Fibroblast of pulmonary artery (primary cell): ENCODE results near the gene LYZL1.
A peak's percentile ranks its signal among the peaks of the same experiment; 100 is the strongest.
"Not testable (repeated sequence)": the region's sequence is repeated elsewhere in the genome, so short reads cannot be mapped to it uniquely, and the experiment has no call there.

ENCODE experiments used
- DNase-seq: peaks from one replicate; pipeline ENCODE4 v3.0.0-alpha.2; 2010; ENCODE audit warnings: low read depth
- H3K4me3 ChIP-seq: replicated peaks from 2 replicates; pipeline ENCODE4 v1.5.1; 2011; ENCODE audit warnings: low read depth, mild to moderate bottlenecking, control low read depth, low read length, moderate library complexity
- TF ChIP-seq, protein P1 (sequence below): IDR thresholded peaks from 2 replicates; pipeline ENCODE4 v1.5.1; 2011; ENCODE audit warnings: mild to moderate bottlenecking, control low read depth, low read length, inconsistent platforms; ENCODE audit errors: missing control alignments

Gene LYZL1

DNA sequence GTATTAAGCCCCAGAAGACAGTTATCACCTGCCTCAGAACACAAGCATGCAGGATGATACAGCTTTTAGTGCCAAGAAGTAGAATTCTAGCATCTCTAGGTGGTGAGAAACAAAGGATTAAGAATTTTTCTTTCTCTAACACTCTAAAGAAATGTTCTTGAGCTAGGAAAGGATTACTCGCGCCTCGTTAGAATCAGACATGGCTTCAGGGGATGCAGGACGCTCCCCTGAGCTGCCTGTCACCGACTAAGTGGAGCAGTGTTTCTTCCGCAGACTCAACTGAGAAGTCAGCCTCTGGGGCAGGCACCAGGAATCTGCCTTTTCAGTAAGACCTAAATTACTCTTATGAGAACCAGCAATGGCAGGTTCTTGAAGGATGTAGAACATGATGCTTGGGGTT, at the start of gene LYZL1:
Gene LYZL1 (plus strand): TSS at position 165 of the 400 bp plus-strand sequence. CDS start 2,798 bp downstream, outside the sequence.
- H3K4me3 ChIP-seq, DNase-seq: not testable (repeated sequence)

DNA sequence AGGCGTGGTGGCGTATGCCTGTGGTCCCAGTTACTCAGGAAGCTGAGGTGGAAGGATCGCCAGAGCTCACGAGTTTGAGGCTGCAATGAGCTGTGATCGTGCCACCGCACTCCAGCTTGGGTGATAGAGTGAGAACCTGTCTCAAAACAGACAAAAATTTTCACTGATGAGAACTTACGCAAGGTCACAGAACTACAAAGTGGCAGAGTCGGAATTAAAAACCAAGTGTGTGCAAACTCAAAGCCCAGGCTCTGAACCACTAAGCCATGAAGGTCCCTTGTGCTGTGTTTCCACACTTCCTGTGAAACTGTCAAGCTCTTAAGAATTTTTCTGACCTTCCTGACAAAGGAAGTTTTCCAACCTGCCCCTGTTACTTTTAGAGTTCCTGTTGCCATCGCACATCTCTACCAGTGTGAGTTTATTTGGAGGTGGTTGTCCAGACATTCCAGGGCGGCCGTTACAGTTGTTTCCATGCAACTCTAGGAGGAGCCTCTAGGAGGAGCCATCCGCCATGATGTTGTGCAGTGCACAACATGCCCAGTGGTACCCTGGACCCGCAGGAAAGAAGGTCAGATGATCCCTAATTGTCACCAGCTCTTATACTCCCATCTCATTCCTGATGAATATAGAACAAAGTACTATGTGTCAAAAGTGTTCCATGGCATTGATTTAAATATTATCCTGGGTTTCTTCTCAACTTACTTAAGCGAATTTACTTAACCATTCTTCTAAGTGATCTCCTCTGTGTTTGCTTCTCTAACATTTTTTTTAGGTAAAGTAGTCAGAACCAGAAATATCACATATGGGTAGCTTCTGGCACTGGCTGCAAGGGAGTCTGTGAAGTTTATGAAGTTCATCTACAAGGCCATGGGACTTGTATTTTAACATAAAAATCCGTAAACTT, 49.0 kb upstream of the LYZL1 start:
- TF ChIP-seq, protein P1, sequence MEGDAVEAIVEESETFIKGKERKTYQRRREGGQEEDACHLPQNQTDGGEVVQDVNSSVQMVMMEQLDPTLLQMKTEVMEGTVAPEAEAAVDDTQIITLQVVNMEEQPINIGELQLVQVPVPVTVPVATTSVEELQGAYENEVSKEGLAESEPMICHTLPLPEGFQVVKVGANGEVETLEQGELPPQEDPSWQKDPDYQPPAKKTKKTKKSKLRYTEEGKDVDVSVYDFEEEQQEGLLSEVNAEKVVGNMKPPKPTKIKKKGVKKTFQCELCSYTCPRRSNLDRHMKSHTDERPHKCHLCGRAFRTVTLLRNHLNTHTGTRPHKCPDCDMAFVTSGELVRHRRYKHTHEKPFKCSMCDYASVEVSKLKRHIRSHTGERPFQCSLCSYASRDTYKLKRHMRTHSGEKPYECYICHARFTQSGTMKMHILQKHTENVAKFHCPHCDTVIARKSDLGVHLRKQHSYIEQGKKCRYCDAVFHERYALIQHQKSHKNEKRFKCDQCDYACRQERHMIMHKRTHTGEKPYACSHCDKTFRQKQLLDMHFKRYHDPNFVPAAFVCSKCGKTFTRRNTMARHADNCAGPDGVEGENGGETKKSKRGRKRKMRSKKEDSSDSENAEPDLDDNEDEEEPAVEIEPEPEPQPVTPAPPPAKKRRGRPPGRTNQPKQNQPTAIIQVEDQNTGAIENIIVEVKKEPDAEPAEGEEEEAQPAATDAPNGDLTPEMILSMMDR: peak; percentile 66
- DNase-seq: peak; percentile 26
- H3K4me3 ChIP-seq: no peak overlapping the region

DNA sequence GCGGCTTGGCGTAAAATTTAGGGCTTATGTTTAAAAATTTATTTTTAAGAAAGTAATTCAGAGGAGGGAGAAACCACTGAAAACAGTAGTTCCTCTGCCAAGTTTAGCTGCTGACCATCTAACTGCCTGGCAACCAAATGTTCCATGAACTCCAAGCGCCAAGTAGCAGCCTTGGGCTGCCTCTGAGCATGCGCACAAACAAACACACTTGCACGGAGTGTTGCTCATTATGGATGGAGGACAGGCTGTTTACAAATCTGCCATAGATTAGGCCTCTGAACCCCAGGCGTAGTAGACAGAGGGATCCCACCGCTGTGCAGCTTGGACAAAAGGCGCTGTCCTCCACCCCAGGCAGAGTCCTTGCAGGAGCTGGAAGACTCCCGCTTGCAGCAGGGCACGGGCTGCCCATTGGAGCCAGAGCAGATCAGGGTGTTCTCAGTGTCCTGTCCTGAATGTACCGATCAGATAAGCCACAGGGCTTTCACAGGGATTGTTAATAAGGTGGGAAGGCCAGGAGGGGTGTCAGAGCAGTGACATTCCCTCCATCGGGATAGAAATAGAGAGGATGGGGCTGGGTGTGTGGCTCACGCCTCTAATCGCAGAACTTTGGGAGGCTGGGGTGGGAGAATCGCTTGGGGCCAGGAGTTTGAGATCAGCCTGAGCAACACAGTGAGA, 47.7 kb upstream of the LYZL1 start:
- no peak overlapping the region for H3K4me3 ChIP-seq
- TF ChIP-seq, protein P1: no peak
- DNase-seq: no peak

DNA sequence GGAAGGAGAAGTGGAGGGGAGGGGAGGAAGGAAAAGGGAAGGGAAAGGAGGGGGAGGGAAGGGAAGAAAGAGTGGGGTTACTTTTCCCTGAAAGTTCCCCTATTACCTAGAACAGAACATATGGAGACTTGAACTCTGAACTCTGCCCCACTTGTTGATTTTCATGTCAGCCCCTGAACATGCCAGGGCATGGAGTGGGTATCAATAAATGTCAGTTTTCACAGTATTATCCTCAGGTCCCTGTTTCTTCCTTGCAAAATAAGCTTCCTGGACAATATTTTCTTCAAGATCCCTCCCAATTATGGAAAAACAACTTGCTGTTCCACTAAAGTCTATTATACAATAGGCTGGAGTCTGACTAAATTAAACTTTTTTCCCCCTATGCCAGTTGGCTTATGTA, 46.9 kb upstream of the LYZL1 start:
- TF ChIP-seq, protein P1: no peak
- H3K4me3 ChIP-seq: no peak overlapping the region
- no peak for DNase-seq

DNA sequence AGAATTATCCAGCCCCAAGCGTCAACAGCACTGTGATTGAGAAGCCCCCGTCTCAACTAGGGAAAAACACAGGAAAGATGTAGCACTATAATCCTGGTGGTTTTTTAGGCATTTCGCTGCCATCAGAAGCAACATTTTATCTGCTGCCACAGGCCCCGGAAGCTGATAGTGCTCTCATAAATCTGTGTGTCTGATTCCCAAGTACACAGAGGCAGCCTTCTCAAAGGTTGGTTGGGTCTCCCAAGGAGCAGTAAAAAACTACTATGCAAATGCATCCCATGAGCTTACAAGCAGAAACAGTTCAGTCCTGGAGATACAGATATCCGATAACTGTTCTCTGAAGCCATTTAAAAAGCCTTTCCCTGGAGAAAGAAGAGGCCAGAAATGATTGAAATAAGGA, 45.8 kb upstream of the LYZL1 start:
- H3K4me3 ChIP-seq: no peak overlapping the region
- DNase-seq: no peak
- TF ChIP-seq, protein P1: no peak

DNA sequence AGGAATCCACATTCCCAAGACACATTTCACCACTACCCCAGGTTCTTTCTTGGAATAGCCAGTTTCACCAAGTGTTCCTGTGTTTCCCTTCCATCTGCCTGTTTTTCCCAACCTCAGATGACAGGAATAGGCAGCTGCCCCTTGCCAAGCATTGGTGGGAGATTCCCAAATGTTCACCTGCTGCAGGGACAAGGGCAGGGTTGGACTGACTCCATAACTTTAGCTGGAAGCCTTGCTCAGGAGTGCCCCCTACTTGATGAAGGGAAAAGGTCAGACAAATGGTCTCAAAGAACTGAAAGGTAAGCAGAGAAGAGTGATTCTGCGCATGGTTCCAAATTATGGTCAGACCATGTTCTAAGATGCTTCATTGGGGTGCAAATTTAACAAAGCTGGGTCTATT, 45.1 kb upstream of the LYZL1 start:
- H3K4me3 ChIP-seq: no peak overlapping the region
- no peak for DNase-seq
- TF ChIP-seq, protein P1: peak; percentile 54

DNA sequence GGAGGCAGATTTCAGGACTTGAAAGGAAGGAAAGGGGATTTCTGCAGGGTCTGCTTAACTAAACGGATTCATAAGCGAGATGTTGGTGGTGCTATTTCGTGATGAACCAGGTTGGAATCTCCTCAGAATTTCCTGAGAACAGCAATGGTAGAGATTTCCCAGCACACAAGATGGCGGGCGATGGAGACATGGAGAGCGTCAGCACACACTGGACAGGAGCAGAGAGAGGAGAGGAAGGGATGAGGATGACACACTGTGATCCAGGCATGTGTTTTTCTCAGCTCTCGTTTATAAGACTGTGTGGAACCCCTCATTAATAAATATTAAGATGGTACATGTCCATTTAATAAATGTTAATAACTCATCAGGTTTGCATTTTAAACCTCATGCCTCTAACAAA, 43.9 kb upstream of the LYZL1 start:
- H3K4me3 ChIP-seq: no peak overlapping the region
- no peak for DNase-seq
- TF ChIP-seq, protein P1: no peak
